ENCODE data around the gene PCBP4. TPM values are rescaled to one million over a fixed set of nuclear protein-coding genes. Genes with fewer than 3 reads are reported as not detected.

PCBP4 gene
- total RNA-seq, 1 donor from 2014 or later, result 10.3 TPM

- intact Hi-C loops (cut with micrococcal nuclease), result no loop called here
- DNase-seq, result no peak
- Mint-ChIP-seq H3K4me3 (no peak overlapping the region), H3K27me3 (peaks cover 2% of the 10 kb centered on the region), H3K4me1 (no peaks in the 10 kb centered on the region), H3K27ac (no peak overlapping the region), H3K9me3 (no peaks in the 10 kb centered on the region), H3K36me3 (ENCODE audit: low read depth) (no peaks in the 10 kb centered on the region)
- no peak for ATAC-seq (ENCODE audit: low read depth)
- ChIA-PET POLR2A (no interaction called here), CTCF (no interaction called here)
- TF ChIP-seq CTCF (IDR thresholded peaks at IDR 0.05), result no peak
These were observed 45.4 kb upstream of the PCBP4 start for GRCh38 chr3:52012699-52013098.

GRCh38 chr3:52010431-52010830 lies 43.2 kb upstream of the PCBP4 start:
- no peaks in the 10 kb centered on the region for H3K9me3 Mint-ChIP-seq
- TF ChIP-seq CTCF (IDR thresholded peaks at IDR 0.05), result no peak
- no peaks in the 10 kb centered on the region for H3K4me1 Mint-ChIP-seq
- H3K4me3 Mint-ChIP-seq, result no peak overlapping the region
- intact Hi-C loops (cut with micrococcal nuclease), result no loop called here
- no peaks in the 10 kb centered on the region for H3K27me3 Mint-ChIP-seq
- POLR2A ChIA-PET, result no interaction called here
- ATAC-seq (ENCODE audit: low read depth) (no peak), DNase-seq (no peak)
- no peak overlapping the region for H3K27ac Mint-ChIP-seq
- CTCF ChIA-PET, result no interaction called here
- H3K36me3 Mint-ChIP-seq (ENCODE audit: low read depth), result no peaks in the 10 kb centered on the region

- intact Hi-C loops (cut with micrococcal nuclease), result no loop called here
- Mint-ChIP-seq H3K27ac (no peak overlapping the region), H3K9me3 (no peaks in the 10 kb centered on the region), H3K4me1 (no peaks in the 10 kb centered on the region), H3K36me3 (ENCODE audit: low read depth) (no peaks in the 10 kb centered on the region), H3K4me3 (no peak overlapping the region), H3K27me3 (peaks cover 2% of the 10 kb centered on the region)
- ATAC-seq (ENCODE audit: low read depth) (no peak), DNase-seq (no peak)
- ChIA-PET POLR2A (no interaction called here), CTCF (no interaction called here)
- TF ChIP-seq CTCF (IDR thresholded peaks at IDR 0.05), result no peak
These were observed 40.0 kb upstream of the PCBP4 start for GRCh38 chr3:52007291-52007690.

- Mint-ChIP-seq H3K4me1 (no peaks in the 10 kb centered on the region), H3K36me3 (ENCODE audit: low read depth) (no peaks in the 10 kb centered on the region), H3K9me3 (no peaks in the 10 kb centered on the region), H3K4me3 (no peak overlapping the region), H3K27ac (no peak overlapping the region), H3K27me3 (peaks cover 2% of the 10 kb centered on the region)
- no peak for ATAC-seq (ENCODE audit: low read depth)
- ChIA-PET CTCF (no interaction called here), POLR2A (no interaction called here)
- intact Hi-C loops (cut with micrococcal nuclease), result no loop called here
- TF ChIP-seq CTCF (IDR thresholded peaks at IDR 0.05), result no peak
- no peak for DNase-seq
These were observed 39.5 kb upstream of the PCBP4 start for GRCh38 chr3:52006820-52007133.

- Mint-ChIP-seq H3K27me3 (peaks cover 2% of the 10 kb centered on the region), H3K4me1 (peaks cover 5% of the 10 kb centered on the region), H3K9me3 (no peaks in the 10 kb centered on the region), H3K36me3 (ENCODE audit: low read depth) (no peaks in the 10 kb centered on the region), H3K27ac (no peak overlapping the region), H3K4me3 (no peak overlapping the region)
- TF ChIP-seq CTCF (IDR thresholded peaks at IDR 0.05), result no peak
- DNase-seq (no peak), ATAC-seq (ENCODE audit: low read depth) (no peak)
- intact Hi-C loops (cut with micrococcal nuclease), result no loop called here
- ChIA-PET CTCF (interaction anchor here (5.5 kb wide), 1 partner anchor 50 kb away, joined by 24 read pairs; the partner anchor contains the start of gene DUSP7), POLR2A (no interaction called here)
These were observed 39.0 kb upstream of the PCBP4 start for GRCh38 chr3:52006017-52006819.
